Measurements from ENCODE around the gene FAM184B.

DNA sequence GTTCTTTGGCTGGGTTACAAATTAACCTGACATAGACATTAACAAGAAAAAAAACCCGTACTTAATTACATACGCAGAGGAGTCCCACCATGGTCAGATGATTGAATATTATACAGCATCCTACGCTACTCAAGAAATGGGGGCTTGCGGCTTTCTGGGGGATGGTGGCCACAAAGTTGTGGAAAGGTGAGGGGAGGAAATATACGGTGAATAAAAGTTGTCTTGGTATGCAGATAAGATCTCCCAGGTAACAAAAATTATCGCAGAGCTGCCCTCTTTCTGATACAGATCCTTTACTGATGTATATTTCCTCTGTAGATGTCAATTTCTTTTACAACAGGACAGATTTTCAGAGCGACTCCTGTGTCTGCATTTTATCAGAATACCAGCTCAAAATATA lies 28.2 kb upstream of the FAM184B start:
- TF ChIP-seq, protein P1, sequence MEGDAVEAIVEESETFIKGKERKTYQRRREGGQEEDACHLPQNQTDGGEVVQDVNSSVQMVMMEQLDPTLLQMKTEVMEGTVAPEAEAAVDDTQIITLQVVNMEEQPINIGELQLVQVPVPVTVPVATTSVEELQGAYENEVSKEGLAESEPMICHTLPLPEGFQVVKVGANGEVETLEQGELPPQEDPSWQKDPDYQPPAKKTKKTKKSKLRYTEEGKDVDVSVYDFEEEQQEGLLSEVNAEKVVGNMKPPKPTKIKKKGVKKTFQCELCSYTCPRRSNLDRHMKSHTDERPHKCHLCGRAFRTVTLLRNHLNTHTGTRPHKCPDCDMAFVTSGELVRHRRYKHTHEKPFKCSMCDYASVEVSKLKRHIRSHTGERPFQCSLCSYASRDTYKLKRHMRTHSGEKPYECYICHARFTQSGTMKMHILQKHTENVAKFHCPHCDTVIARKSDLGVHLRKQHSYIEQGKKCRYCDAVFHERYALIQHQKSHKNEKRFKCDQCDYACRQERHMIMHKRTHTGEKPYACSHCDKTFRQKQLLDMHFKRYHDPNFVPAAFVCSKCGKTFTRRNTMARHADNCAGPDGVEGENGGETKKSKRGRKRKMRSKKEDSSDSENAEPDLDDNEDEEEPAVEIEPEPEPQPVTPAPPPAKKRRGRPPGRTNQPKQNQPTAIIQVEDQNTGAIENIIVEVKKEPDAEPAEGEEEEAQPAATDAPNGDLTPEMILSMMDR (IDR thresholded peaks at IDR 0.05) = no peak
- TF ChIP-seq POLR2A (IDR thresholded peaks at IDR 0.05) = no peak
